HCT116 (cell line): ENCODE results near the gene IGF2.

Source experiments
- ATF3 ChIP-seq: IDR thresholded peaks from 2 replicates; pipeline ENCODE4 v1.6.1; 2012
- CEBPB ChIP-seq: IDR thresholded peaks from 2 replicates; pipeline ENCODE4 v1.6.1; 2012; ENCODE audit warnings: low read depth
- CTCF ChIP-seq, 3 experiments: fragments of 200-600 bp in 1 of 3; sonication (generic) in 1 of 3; IDR thresholded peaks in 2 of 3; conservative IDR thresholded peaks in 1 of 3; 2 replicates each; pipeline ENCODE4 v1.5.1; 2012 to 2017; ENCODE audit warnings: low read depth in 2 of 3, low read length in 2 of 3, antibody characterized with exemption in 1 of 3, borderline replicate concordance in 1 of 3, control low read depth in 1 of 3, mild to moderate bottlenecking in 1 of 3, mixed read lengths in 1 of 3, mixed run types in 1 of 3, moderate library complexity in 1 of 3; ENCODE audit not compliant: insufficient read depth in 1 of 3
- EZH2 ChIP-seq: fragments of 200-600 bp; sonication (generic); IDR thresholded peaks from 2 replicates; pipeline ENCODE4 v1.6.1; 2017; ENCODE audit warnings: antibody characterized with exemption, mixed run types
- EZH2phosphoT487 ChIP-seq: fragments of 200-600 bp; IDR thresholded peaks from 2 replicates; pipeline ENCODE4 v1.6.1; 2018; ENCODE audit warnings: antibody characterized with exemption, borderline replicate concordance
- FOSL1 ChIP-seq: IDR thresholded peaks from 2 replicates; pipeline ENCODE4 v1.6.1; 2012; ENCODE audit warnings: low read depth
- JUND ChIP-seq: IDR thresholded peaks from 2 replicates; pipeline ENCODE4 v1.6.1; 2012
- POLR2A ChIP-seq: IDR thresholded peaks from 2 replicates; pipeline ENCODE4 v1.7.0; 2011; ENCODE audit warnings: borderline replicate concordance; ENCODE audit not compliant: insufficient read depth, insufficient read length; ENCODE audit errors: extremely low read depth
- POLR2AphosphoS5 ChIP-seq: IDR thresholded peaks from 2 replicates; pipeline ENCODE4 v1.6.1; 2011; ENCODE audit warnings: mild to moderate bottlenecking, low read depth, low read length, moderate library complexity
- RAD21 ChIP-seq: IDR thresholded peaks from 2 replicates; pipeline ENCODE4 v1.6.1; 2012; ENCODE audit warnings: low read depth, mild to moderate bottlenecking
- REST ChIP-seq: IDR thresholded peaks from 2 replicates; pipeline ENCODE4 v1.6.1; 2012; ENCODE audit warnings: low read depth
- SRF ChIP-seq: IDR thresholded peaks from 2 replicates; pipeline ENCODE4 v1.6.1; 2012; ENCODE audit warnings: low read depth
- ZNF274 ChIP-seq: fragments of 200-500 bp; sonication (Bioruptor generic); IDR thresholded peaks from 2 replicates; pipeline ENCODE4 v1.6.1; 2014; ENCODE audit warnings: mild to moderate bottlenecking, low read depth, low read length, inconsistent platforms

DNA sequence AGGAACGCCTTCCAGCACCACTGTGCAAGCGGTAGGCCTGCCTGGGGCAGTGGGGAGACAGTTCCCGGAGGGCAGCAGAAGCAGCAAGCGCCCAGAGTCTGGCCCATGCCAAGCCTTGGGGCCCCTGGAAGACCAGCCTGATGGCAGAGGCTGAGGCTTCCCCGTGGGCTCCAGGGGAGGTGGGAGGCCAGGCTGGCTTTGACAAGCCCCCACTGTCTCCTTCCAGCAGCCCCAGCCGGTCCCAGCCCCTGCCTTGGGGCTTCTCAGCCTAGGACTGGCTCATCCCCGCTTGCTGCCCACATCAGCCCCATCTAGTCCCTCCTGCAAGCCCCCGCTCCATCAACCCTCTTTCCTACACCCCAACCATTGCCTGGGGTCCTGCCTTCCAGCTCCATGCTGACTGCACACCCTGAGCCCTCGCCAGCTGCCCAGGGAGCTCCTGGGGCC lies 46.7 kb downstream of the IGF2 start:
- TF ChIP-seq EZH2phosphoT487 (no peak), SRF (no peak), ZNF274 (no peak), EZH2 (no peak), JUND (no peak), CTCF (IDR thresholded peaks at IDR 0.05 in 2 of 3, conservative IDR thresholded peaks at IDR 0.05 in 1 of 3; ENCODE audit: borderline replicate concordance in 1 of 3, insufficient read depth in 1 of 3, low read depth in 2 of 3, low read length in 2 of 3) (no peak), POLR2AphosphoS5 (no peak), CEBPB (no peak), REST (no peak), FOSL1 (no peak), POLR2A (no peak), RAD21 (no peak), ATF3 (no peak)
